Hypothalamus (tissue), 51 donors: ENCODE results near the gene RNF183.
"Not testable (repeated sequence)": the region's sequence is repeated elsewhere in the genome, so short reads cannot be mapped to it uniquely, and the experiment has no call there.

Experiments used
- DNase-seq, 51 donors: peaks; one replicate each; lab custom pipeline; 2025; lab: John Stamatoyannopoulos, UW

RNF183 gene

GRCh38 chr9:113319054-113319453 is 15.9 kb upstream of the RNF183 start:
- no peak for DNase-seq

GRCh38 chr9:113317777-113318176 is 14.6 kb upstream of the RNF183 start:
- no peak for DNase-seq

- no peak for DNase-seq
Observed at GRCh38 chr9:113316030-113316429, 12.9 kb upstream of the RNF183 start.

GRCh38 chr9:113315231-113315630 is 12.1 kb upstream of the RNF183 start:
- DNase-seq = no peak

GRCh38 chr9:113313261-113313660 is 10.1 kb upstream of the RNF183 start:
- DNase-seq = no peak

- peak in 3 of 51 donors; percentile 4 to 13 (median 11) for DNase-seq
Observed at GRCh38 chr9:113311961-113312360, 8.8 kb upstream of the RNF183 start.

GRCh38 chr9:113310538-113310937 is 7.4 kb upstream of the RNF183 start:
- no peak for DNase-seq

GRCh38 chr9:113309204-113309813 is 6.1 kb upstream of the RNF183 start:
- peak in 8 of 51 donors; percentile 2 to 26 (median 4) for DNase-seq

GRCh38 chr9:113307396-113307975 is 4.3 kb upstream of the RNF183 start:
- no peak for DNase-seq

- no peak for DNase-seq
Observed at GRCh38 chr9:113306566-113306965, 3.4 kb upstream of the RNF183 start.

GRCh38 chr9:113301548-113301947 is 1.6 kb downstream of the RNF183 start:
- DNase-seq = no peak

GRCh38 chr9:113299800-113300292 is 3.3 kb downstream of the RNF183 start:
- no peak for DNase-seq

- no peak for DNase-seq
Observed at GRCh38 chr9:113298924-113299770, 4.0 kb downstream of the RNF183 start.

GRCh38 chr9:113298311-113298710 is 4.9 kb downstream of the RNF183 start:
- DNase-seq = no peak

GRCh38 chr9:113296796-113297558 is 6.2 kb downstream of the RNF183 start:
- no peak for DNase-seq

GRCh38 chr9:113296247-113296646 is 6.9 kb downstream of the RNF183 start:
- DNase-seq = not testable (repeated sequence)

GRCh38 chr9:113293285-113293878 is 9.8 kb downstream of the RNF183 start:
- no peak for DNase-seq

- DNase-seq = no peak
Observed at GRCh38 chr9:113290052-113290607, 13.0 kb downstream of the RNF183 start.

GRCh38 chr9:113289091-113289490 is 14.1 kb downstream of the RNF183 start:
- DNase-seq = no peak

GRCh38 chr9:113281356-113281755 is 21.8 kb downstream of the RNF183 start:
- no peak for DNase-seq
